Measurements from ENCODE around the gene KRT5. TPM values are rescaled to one million over a fixed set of nuclear protein-coding genes. Genes with fewer than 3 reads are reported as not detected.

KRT5 gene
- total and polyA plus RNA-seq, 10 donors = 0.23 to 1.9 (median 0.96) TPM; not detected in 3

- no peaks in the 10 kb centered on the region for H3K36me3 ChIP-seq
- H3K27ac ChIP-seq = peak overlapping the region in 2 of 8 donors; percentile 32 to 48
- no peak overlapping the region for H3K4me3 ChIP-seq
- H3K27me3 ChIP-seq (replicated peaks in 1 of 7) = peaks cover 0 to 11% (median 0%) of the 10 kb centered on the region in 7 donors
- WGBS, 5 donors = 87 to 95% (median 89%) methylated on average over 7 to 14 of the region's 14 CpGs
- no peaks in the 10 kb centered on the region for H3K4me1 ChIP-seq
- DNase-seq = no peak
- TF ChIP-seq POLR2AphosphoS5 (IDR thresholded peaks at IDR 0.05) (no peak), CTCF (IDR thresholded peaks at IDR 0.05 in 8 of 11, conservative IDR thresholded peaks at IDR 0.05 in 3 of 11) (no peak), POLR2A (IDR thresholded peaks at IDR 0.05) (no peak)
- peaks cover 0 to 14% (median 12%) of the 10 kb centered on the region in 8 donors for H3K9me3 ChIP-seq
- intact Hi-C loops (cut with DNase I; ENCODE audit: low total_unique reads) = no loop called here
These were observed 5.5 kb downstream of the KRT5 start for GRCh38 chr12:52514471-52515318.

DNA sequence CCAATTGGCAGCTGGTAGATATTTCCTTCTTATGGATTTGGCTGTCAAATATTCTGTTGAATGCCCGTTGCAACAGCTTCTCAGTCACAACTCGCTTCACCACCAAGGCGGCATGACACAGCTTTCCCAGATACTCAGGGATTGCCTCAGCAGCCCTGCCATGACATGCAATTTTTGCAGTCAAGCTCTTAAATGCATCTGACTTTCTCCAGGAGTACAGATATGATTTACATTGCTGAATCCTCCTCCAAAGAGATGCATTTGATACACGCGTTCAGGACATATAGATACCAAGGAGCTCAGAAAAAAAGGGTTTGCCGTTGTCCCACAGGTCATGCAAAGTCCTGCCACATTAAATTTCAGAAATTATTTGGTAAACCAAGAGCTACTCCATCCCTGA, 6.5 kb downstream of the KRT5 start:
- TF ChIP-seq POLR2AphosphoS5 (IDR thresholded peaks at IDR 0.05) = no peak
- no peak for TF ChIP-seq POLR2A (IDR thresholded peaks at IDR 0.05)
- TF ChIP-seq CTCF (IDR thresholded peaks at IDR 0.05 in 8 of 11, conservative IDR thresholded peaks at IDR 0.05 in 3 of 11) = no peak
- H3K27ac ChIP-seq = no peak overlapping the region
- intact Hi-C loops (cut with DNase I; ENCODE audit: low total_unique reads) = no loop called here
- H3K9me3 ChIP-seq = peaks cover 0 to 14% (median 12%) of the 10 kb centered on the region in 8 donors
- no peak overlapping the region for H3K4me3 ChIP-seq
- no peaks in the 10 kb centered on the region for H3K4me1 ChIP-seq
- peaks cover 0 to 14% (median 0%) of the 10 kb centered on the region in 7 donors for H3K27me3 ChIP-seq (replicated peaks in 1 of 7)
- H3K36me3 ChIP-seq = no peaks in the 10 kb centered on the region
- 68 to 87% (median 82%) methylated on average over 6 of the region's 6 CpGs for WGBS, 5 donors
- DNase-seq = no peak

DNA sequence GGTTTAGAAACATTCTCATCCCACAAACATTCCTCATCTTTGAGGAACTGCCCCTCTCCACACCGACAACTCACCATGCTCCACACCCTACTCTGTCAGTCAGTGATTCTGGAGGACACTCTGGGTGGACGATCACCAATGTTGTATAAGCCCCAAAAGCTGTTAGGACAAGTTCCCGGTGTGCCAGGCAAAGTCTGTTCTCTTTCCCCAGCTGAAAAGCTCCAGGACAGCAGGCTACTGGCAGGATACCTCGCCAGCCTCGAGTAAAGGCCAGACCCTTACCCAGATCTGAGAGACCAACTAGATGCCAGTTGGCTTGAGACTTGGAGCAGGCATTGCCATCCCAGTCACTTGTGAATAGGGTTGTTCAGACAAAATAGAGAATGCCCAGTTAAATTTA, 12.0 kb downstream of the KRT5 start:
- H3K4me1 ChIP-seq = no peaks in the 10 kb centered on the region
- no peak overlapping the region for H3K27ac ChIP-seq
- H3K27me3 ChIP-seq (replicated peaks in 1 of 7) = peaks cover 0 to 37% (median 0%) of the 10 kb centered on the region in 7 donors
- peaks cover 0 to 18% (median 12%) of the 10 kb centered on the region in 8 donors for H3K9me3 ChIP-seq
- H3K4me3 ChIP-seq = no peak overlapping the region
- DNase-seq = no peak
- no peaks in the 10 kb centered on the region for H3K36me3 ChIP-seq
- WGBS, 5 donors = 76 to 91% (median 79%) methylated on average over 5 of the region's 5 CpGs
- TF ChIP-seq POLR2A (IDR thresholded peaks at IDR 0.05) = no peak
- no peak for TF ChIP-seq POLR2AphosphoS5 (IDR thresholded peaks at IDR 0.05)
- no peak for TF ChIP-seq CTCF (IDR thresholded peaks at IDR 0.05 in 8 of 11, conservative IDR thresholded peaks at IDR 0.05 in 3 of 11)
- intact Hi-C loops (cut with DNase I; ENCODE audit: low total_unique reads) = no loop called here

Data from spleen (tissue), 11 donors.